GM23338 (cell line): ENCODE data around the gene PICK1. TPM values are rescaled to one million over a fixed set of nuclear protein-coding genes. Genes with fewer than 3 reads are reported as not detected.

Experiments used
- ATAC-seq: fragments of 200-7000 bp; cut with Tn5 transposase; 3 replicates; pipeline ENCODE4 v1.9.1; 2020
- DNase-seq: peaks from one replicate; pipeline ENCODE4 v3.0.0-alpha.2; 2015; ENCODE audit warnings: low spot score
- H2AFZ ChIP-seq: fragments of 200-600 bp; sonication (generic); 2 replicates; pipeline ENCODE4 v1.8.0; 2016; ENCODE audit warnings: antibody characterized with exemption, mild to moderate bottlenecking, moderate library complexity
- H3F3A ChIP-seq: fragments of 200-600 bp; sonication (generic); replicated peaks from 2 replicates; pipeline ENCODE4 v1.8.0; 2017; ENCODE audit warnings: antibody characterized with exemption, mixed run types, low read depth
- H3K27ac ChIP-seq: fragments of 200-600 bp; sonication (generic); 2 replicates; pipeline ENCODE4 v1.6.1; 2016; ENCODE audit warnings: low read depth
- H3K27me3 ChIP-seq: fragments of 200-600 bp; sonication (generic); 2 replicates; pipeline ENCODE4 v1.8.0; 2016; ENCODE audit warnings: mild to moderate bottlenecking, mixed run types, moderate library complexity; ENCODE audit not compliant: insufficient read depth
- H3K36me3 ChIP-seq: fragments of 200-600 bp; sonication (generic); 2 replicates; pipeline ENCODE4 v1.8.0; 2016; ENCODE audit warnings: mild to moderate bottlenecking; ENCODE audit not compliant: insufficient read depth
- H3K4me1 ChIP-seq: fragments of 200-600 bp; sonication (generic); 2 replicates; pipeline ENCODE4 v1.8.0; 2016; ENCODE audit warnings: mild to moderate bottlenecking, moderate library complexity; ENCODE audit not compliant: insufficient read depth
- H3K4me2 ChIP-seq: fragments of 200-600 bp; sonication (generic); 2 replicates; pipeline ENCODE4 v1.7.1; 2017; ENCODE audit warnings: mixed run types
- H3K4me3 ChIP-seq: fragments of 200-600 bp; sonication (generic); 2 replicates; pipeline ENCODE4 v1.6.1; 2016; ENCODE audit warnings: mixed run types
- H3K79me2 ChIP-seq: fragments of 200-600 bp; sonication (generic); replicated peaks from 2 replicates; pipeline ENCODE4 v1.8.0; 2017; ENCODE audit warnings: mild to moderate bottlenecking; ENCODE audit not compliant: insufficient read depth
- H3K9me2 ChIP-seq: fragments of 200-600 bp; sonication (generic); 2 replicates; pipeline ENCODE4 v1.8.0; 2017; ENCODE audit not compliant: insufficient read depth
- H4K20me1 ChIP-seq: fragments of 200-600 bp; sonication (generic); replicated peaks from 2 replicates; pipeline ENCODE4 v1.8.0; 2017; ENCODE audit warnings: mild to moderate bottlenecking; ENCODE audit not compliant: insufficient read depth
- H3K27ac Mint-ChIP-seq: 2 replicates; pipeline ENCODE4 v1.8.0; 2020; ENCODE audit warnings: inconsistent platforms, mild to moderate bottlenecking, moderate library complexity, mixed read lengths
- H3K27me3 Mint-ChIP-seq: 3 replicates; pipeline ENCODE4 v1.8.0; 2022; ENCODE audit warnings: low read depth, mild to moderate bottlenecking, moderate library complexity, mixed read lengths, inconsistent platforms; ENCODE audit not compliant: insufficient read depth, poor library complexity
- H3K36me3 Mint-ChIP-seq: 3 replicates; pipeline ENCODE4 v1.8.0; 2021; ENCODE audit warnings: low read depth, mild to moderate bottlenecking, inconsistent platforms, moderate library complexity, mixed read lengths
- H3K4me1 Mint-ChIP-seq: 3 replicates; pipeline ENCODE4 v1.8.0; 2020; ENCODE audit warnings: mild to moderate bottlenecking, inconsistent platforms, mixed read lengths
- H3K4me3 Mint-ChIP-seq: 3 replicates; pipeline ENCODE4 v1.8.0; 2021; ENCODE audit warnings: moderate library complexity, mild to moderate bottlenecking, inconsistent platforms, mixed read lengths
- H3K9me3 Mint-ChIP-seq: 3 replicates; pipeline ENCODE4 v1.8.0; 2020; ENCODE audit warnings: moderate library complexity, mild to moderate bottlenecking, inconsistent platforms, mixed read lengths
- CREB1 ChIP-seq: fragments of 250-450 bp; sonication (Bioruptor Pico); IDR thresholded peaks from 2 replicates; pipeline ENCODE4 v1.5.0; 2020; ENCODE audit warnings: low read depth, mild to moderate bottlenecking, moderate library complexity
- CTCF ChIP-seq, 2 experiments: fragments of 200-600 bp in 1 of 2; sonication (generic) in 1 of 2; conservative IDR thresholded peaks; 2 replicates each; pipeline versions ENCODE4 v1.5.1 to v1.6.1; 2016 to 2017; ENCODE audit warnings: antibody characterized with exemption in 2 of 2, low read depth in 2 of 2, mild to moderate bottlenecking in 2 of 2, moderate library complexity in 1 of 2
- ETS1 ChIP-seq: IDR thresholded peaks from 2 replicates; pipeline ENCODE4 v1.6.1; 2016; ENCODE audit warnings: antibody characterized with exemption
- EZH2phosphoT487 ChIP-seq: fragments of 200-600 bp; sonication (generic); IDR thresholded peaks from one replicate; pipeline ENCODE4 v1.8.1; 2018; ENCODE audit warnings: antibody characterized with exemption; ENCODE audit not compliant: unreplicated experiment
- JUNB ChIP-seq: IDR thresholded peaks from one replicate; pipeline ENCODE4 v1.6.1; 2016; ENCODE audit warnings: antibody characterized with exemption; ENCODE audit not compliant: unreplicated experiment
- NANOG ChIP-seq: IDR thresholded peaks from 2 replicates; pipeline ENCODE4 v1.6.1; 2016; ENCODE audit warnings: antibody characterized with exemption, borderline replicate concordance
- POLR2AphosphoS5 ChIP-seq: IDR thresholded peaks from 2 replicates; pipeline ENCODE4 v1.6.1; 2016; ENCODE audit warnings: antibody characterized with exemption, low read depth
- REST ChIP-seq: IDR thresholded peaks from one replicate; pipeline ENCODE4 v1.6.1; 2018; ENCODE audit warnings: antibody characterized with exemption; ENCODE audit not compliant: unreplicated experiment
- ZNF462 ChIP-seq: fragments of 250-450 bp; sonication (Bioruptor Pico); IDR thresholded peaks from 2 replicates; pipeline ENCODE4 v1.5.0; 2020; ENCODE audit warnings: mild to moderate bottlenecking, moderate library complexity
- polyA plus RNA-seq: library from polyadenylated mRNA; unstranded; fragments of >200 nt; fragmentation: Nextera tagmentation; extraction: Ambion mirVana; gene quantifications from 2 replicates; pipeline ENCODE4 v1.2.1, GENCODE V29; 2016
- total RNA-seq: library from RNA; depleted of rRNA; stranded (reverse); fragments of >200 nt; shearing (Covaris generic); gene quantifications from 2 replicates; pipeline ENCODE4 v1.2.3, GENCODE V29; 2014

PICK1 gene
- total and polyA plus RNA-seq, 2 experiments from 2014 or later = 15.9 to 28.3 TPM

GRCh38 chr22:38071421-38072321, 14.5 kb downstream of the PICK1 start (continued):
- TF ChIP-seq ZNF462 (CRISPR knock-in tag) (no peak), CREB1 (CRISPR knock-in tag) (no peak)

- Histone ChIP-seq H4K20me1 (no peaks in the 10 kb centered on the region; the same call in 1 of the 2 replicates), H3F3A (no peaks in the 10 kb centered on the region), H3K9me2 (no peaks in the 10 kb centered on the region), H3K36me3 (no peaks in the 10 kb centered on the region), H3K27ac (no peak overlapping the region), H3K4me2 (no peak overlapping the region), H2AFZ (no peak overlapping the region), H3K79me2 (no peaks in the 10 kb centered on the region), H3K4me3 (no peak overlapping the region), H3K4me1 (0 out of 2 replicates have a peak, but pooled peaks cover 3% of the 10 kb centered on the region), H3K27me3 (no peaks in the 10 kb centered on the region)
- Mint-ChIP-seq H3K4me1 (peaks cover 5% of the 10 kb centered on the region; the same call in 2 of the 3 replicates), H3K36me3 (peaks cover 32% of the 10 kb centered on the region), H3K4me3 (no peak overlapping the region), H3K27ac (no peak overlapping the region), H3K27me3 (peaks cover 11% of the 10 kb centered on the region), H3K9me3 (no peaks in the 10 kb centered on the region)
- ATAC-seq (no peak), DNase-seq (no peak)
- TF ChIP-seq POLR2AphosphoS5 = no peak
- TF ChIP-seq NANOG = no peak
- no peak for TF ChIP-seq EZH2phosphoT487
- no peak for TF ChIP-seq REST
- no peak for TF ChIP-seq CTCF (conservative IDR thresholded peaks at IDR 0.05; ENCODE audit: low read depth in 2 of 2)
- no peak for TF ChIP-seq JUNB
- TF ChIP-seq ETS1 = no peak
These were observed 15.3 kb downstream of the PICK1 start for GRCh38 chr22:38072322-38073149.
